Panc1 (cell line): ENCODE data around the gene TMEM87B. TPM values are rescaled to one million over a fixed set of nuclear protein-coding genes. Genes with fewer than 3 reads are reported as not detected.
"Not testable (repeated sequence)": the region's sequence is repeated elsewhere in the genome, so short reads cannot be mapped to it uniquely, and the experiment has no call there.

Source experiments
- ATAC-seq: fragments of 200-7000 bp; cut with Tn5 transposase; 2 replicates; pipeline ENCODE4 v1.9.1; 2020; ENCODE audit warnings: mild to moderate bottlenecking, moderate library complexity
- BruUV-seq: library from RNA; stranded (reverse); fragments of 400-500 nt; replicated peaks from 2 replicates; lab custom pipeline; 2021; lab: Mats Ljungman, UMichigan
- CTCF ChIA-PET: fragments of 300-600 bp; sonication (Branson Sonifier 250); formaldehyde crosslinking; loops from one replicate; lab custom pipeline; 2022; ENCODE audit warnings: antibody characterized with exemption; lab: Charles Lee
- POLR2A ChIA-PET: fragments of 300-600 bp; sonication (Branson Sonifier 250); formaldehyde crosslinking; loops from one replicate; lab custom pipeline; 2022; ENCODE audit warnings: antibody characterized with exemption; lab: Charles Lee
- DNase-seq: peaks from one replicate; pipeline ENCODE4 v3.0.0-alpha.2; 2010; ENCODE audit warnings: low read depth, low spot score
- H3K27ac ChIP-seq: 2 replicates; pipeline ENCODE4 v1.5.1; 2011; ENCODE audit warnings: mild to moderate bottlenecking, low read length, inconsistent platforms
- H3K27me3 ChIP-seq: fragments of 200-500 bp; sonication (Bioruptor generic); 2 replicates; pipeline ENCODE4 v1.6.0; 2014; ENCODE audit warnings: low read length, inconsistent platforms; ENCODE audit not compliant: control insufficient read depth, insufficient read depth
- H3K36me3 ChIP-seq: fragments of 200-500 bp; sonication (Bioruptor generic); 2 replicates; pipeline ENCODE4 v1.5.1; 2014; ENCODE audit warnings: inconsistent platforms, mild to moderate bottlenecking, low read length, moderate library complexity; ENCODE audit not compliant: control insufficient read depth, insufficient read depth
- H3K4me1 ChIP-seq: 2 replicates; pipeline ENCODE4 v1.5.1; 2011; ENCODE audit warnings: inconsistent platforms, mild to moderate bottlenecking, low read length, moderate library complexity; ENCODE audit not compliant: control insufficient read depth, insufficient read depth
- H3K4me3 ChIP-seq, 2 experiments: 2 replicates each; pipeline ENCODE4 v1.5.1; 2011 to 2012; ENCODE audit warnings: low read depth in 2 of 2, low read length in 2 of 2, mild to moderate bottlenecking in 2 of 2, inconsistent platforms in 1 of 2, moderate library complexity in 1 of 2
- H3K9me3 ChIP-seq: fragments of 200-500 bp; sonication (Bioruptor generic); 2 replicates; pipeline ENCODE4 v1.5.1; 2014; ENCODE audit warnings: low read depth, mild to moderate bottlenecking, inconsistent platforms, low read length, moderate library complexity; ENCODE audit not compliant: control insufficient read depth, insufficient read depth
- POLR2AphosphoS5 ChIP-seq: IDR thresholded peaks from 2 replicates; pipeline ENCODE4 v1.6.1; 2012; ENCODE audit warnings: mild to moderate bottlenecking, low read depth, low read length, moderate library complexity
- REST ChIP-seq, 2 experiments: IDR thresholded peaks; 2 replicates each; pipeline ENCODE4 v1.6.1; 2011 to 2012; ENCODE audit warnings: low read depth in 2 of 2, control low read depth in 1 of 2, low read length in 1 of 2, mild to moderate bottlenecking in 1 of 2, moderate library complexity in 1 of 2; ENCODE audit not compliant: insufficient read depth in 1 of 2
- SIN3A ChIP-seq: IDR thresholded peaks from 2 replicates; pipeline ENCODE4 v1.6.1; 2012; ENCODE audit warnings: low read depth, mild to moderate bottlenecking, low read length, moderate library complexity, borderline replicate concordance; ENCODE audit not compliant: insufficient read depth
- TCF7L2 ChIP-seq: IDR thresholded peaks from 2 replicates; pipeline ENCODE4 v1.6.1; 2011; ENCODE audit warnings: mild to moderate bottlenecking, low read depth, low read length, inconsistent platforms
- in situ Hi-C: cut with HindIII; loops from 2 replicates; pipeline ENCODE4 v1.10.0; 2016; ENCODE audit warnings: low sequenced_read_pairs, low pct_unique_long_range_greater_than_20kb
- intact Hi-C: fragments of 100-400 bp; cut with micrococcal nuclease; formaldehyde crosslinking; loops from one replicate; pipeline ENCODE4 v1.10.0; 2022; ENCODE audit not compliant: unreplicated experiment
- total RNA-seq: library from RNA; stranded (reverse); gene quantifications from one replicate; pipeline ENCODE4 v1.2.1, GENCODE V29; 2021; ENCODE audit not compliant: unreplicated experiment
- TF ChIP-seq, protein P1 (sequence below): fragments of 450-650 bp; IDR thresholded peaks from 2 replicates; pipeline ENCODE4 v1.5.1; 2017; ENCODE audit warnings: mild to moderate bottlenecking

The TMEM87B gene
- total RNA-seq, 1 experiment from 2014 or later = 22.8 TPM

DNA sequence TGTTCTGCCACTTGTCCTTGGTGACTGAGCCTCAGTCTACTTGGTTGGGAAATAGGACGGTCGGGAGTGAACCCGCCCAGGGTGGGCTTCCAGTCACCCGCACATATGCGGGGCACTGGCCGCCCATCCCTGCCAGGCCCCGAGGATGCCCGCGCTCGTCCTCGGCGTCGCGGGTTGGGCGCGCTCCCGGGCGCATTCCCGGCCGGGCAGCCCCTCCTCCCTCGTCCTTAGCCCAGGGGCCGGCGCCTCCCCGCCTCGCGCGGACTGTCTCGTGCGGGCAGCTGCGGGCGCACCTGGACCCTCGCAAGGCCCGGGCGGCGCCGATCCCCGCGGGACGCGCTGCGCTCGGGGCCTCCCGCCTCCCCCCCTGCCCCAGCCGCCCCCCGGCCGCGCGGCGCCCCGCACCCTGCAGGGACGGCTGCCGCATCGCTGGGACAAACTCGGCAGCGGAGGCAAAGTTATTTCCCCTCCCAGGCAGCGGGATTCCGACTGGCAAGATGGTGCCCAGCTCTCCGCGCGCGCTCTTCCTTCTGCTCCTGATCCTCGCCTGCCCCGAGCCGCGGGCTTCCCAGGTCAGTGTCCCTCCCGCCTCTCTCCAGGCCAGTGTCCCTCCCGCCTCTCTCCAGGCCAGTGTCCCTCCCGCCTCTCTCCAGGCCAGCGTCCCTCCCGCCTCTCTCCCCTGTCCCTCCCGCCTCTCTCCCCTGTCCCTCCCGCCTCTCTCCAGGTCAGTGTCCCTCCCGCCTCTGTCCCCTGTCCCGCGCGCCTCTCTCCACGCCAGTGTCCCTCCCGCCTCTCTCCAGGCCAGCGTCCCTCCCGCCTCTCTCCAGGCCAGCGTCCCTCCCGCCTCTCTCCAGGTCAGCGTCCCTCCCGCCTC is 83.3 kb downstream of the TMEM87B start, which contains the start of gene FBLN7:
FBLN7 (plus strand) TSS at position 227 of the 874 bp plus-strand sequence; CDS start at position 498, 271 bp downstream.
- intact Hi-C loops (no loop called here), in situ Hi-C loops (no loop called here)
- CTCF ChIA-PET = no interaction called here
- Histone ChIP-seq H3K27ac (no peak within 1 kb of the TSS), H3K27me3 (no peaks in the 10 kb centered on the region), H3K4me1 (peaks cover 3% of the 10 kb centered on the region; the same call in 1 of the 2 replicates), H3K36me3 (no peaks in the 10 kb centered on the region), H3K4me3 (peak within 1 kb of the TSS; percentile 42 to 48), H3K9me3 (no peaks in the 10 kb centered on the region)
- TF ChIP-seq SIN3A (no peak), REST (IDR thresholded peaks at IDR 0.05; ENCODE audit: insufficient read depth in 1 of 2, low read depth in 2 of 2, low read length in 1 of 2) (no peak), TCF7L2 (no peak), POLR2AphosphoS5 (no peak)
- TF ChIP-seq, protein P1, sequence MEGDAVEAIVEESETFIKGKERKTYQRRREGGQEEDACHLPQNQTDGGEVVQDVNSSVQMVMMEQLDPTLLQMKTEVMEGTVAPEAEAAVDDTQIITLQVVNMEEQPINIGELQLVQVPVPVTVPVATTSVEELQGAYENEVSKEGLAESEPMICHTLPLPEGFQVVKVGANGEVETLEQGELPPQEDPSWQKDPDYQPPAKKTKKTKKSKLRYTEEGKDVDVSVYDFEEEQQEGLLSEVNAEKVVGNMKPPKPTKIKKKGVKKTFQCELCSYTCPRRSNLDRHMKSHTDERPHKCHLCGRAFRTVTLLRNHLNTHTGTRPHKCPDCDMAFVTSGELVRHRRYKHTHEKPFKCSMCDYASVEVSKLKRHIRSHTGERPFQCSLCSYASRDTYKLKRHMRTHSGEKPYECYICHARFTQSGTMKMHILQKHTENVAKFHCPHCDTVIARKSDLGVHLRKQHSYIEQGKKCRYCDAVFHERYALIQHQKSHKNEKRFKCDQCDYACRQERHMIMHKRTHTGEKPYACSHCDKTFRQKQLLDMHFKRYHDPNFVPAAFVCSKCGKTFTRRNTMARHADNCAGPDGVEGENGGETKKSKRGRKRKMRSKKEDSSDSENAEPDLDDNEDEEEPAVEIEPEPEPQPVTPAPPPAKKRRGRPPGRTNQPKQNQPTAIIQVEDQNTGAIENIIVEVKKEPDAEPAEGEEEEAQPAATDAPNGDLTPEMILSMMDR = no peak
- POLR2A ChIA-PET = no interaction called here
- ATAC-seq (peak; percentile 61), DNase-seq (no peak)
- BruUV-seq = no TSS peak

- H3K9me3 ChIP-seq, CTCF ChIA-PET, POLR2A ChIA-PET, BruUV-seq, ATAC-seq, H3K27me3 ChIP-seq, intact Hi-C loops, in situ Hi-C loops, H3K36me3 ChIP-seq, H3K27ac ChIP-seq, DNase-seq, H3K4me1 ChIP-seq: not testable (repeated sequence)
- peak overlapping the region; percentile 42 to 48 for H3K4me3 ChIP-seq
Observed at GRCh38 chr2:112139033-112139614, 84.1 kb downstream of the TMEM87B start.

DNA sequence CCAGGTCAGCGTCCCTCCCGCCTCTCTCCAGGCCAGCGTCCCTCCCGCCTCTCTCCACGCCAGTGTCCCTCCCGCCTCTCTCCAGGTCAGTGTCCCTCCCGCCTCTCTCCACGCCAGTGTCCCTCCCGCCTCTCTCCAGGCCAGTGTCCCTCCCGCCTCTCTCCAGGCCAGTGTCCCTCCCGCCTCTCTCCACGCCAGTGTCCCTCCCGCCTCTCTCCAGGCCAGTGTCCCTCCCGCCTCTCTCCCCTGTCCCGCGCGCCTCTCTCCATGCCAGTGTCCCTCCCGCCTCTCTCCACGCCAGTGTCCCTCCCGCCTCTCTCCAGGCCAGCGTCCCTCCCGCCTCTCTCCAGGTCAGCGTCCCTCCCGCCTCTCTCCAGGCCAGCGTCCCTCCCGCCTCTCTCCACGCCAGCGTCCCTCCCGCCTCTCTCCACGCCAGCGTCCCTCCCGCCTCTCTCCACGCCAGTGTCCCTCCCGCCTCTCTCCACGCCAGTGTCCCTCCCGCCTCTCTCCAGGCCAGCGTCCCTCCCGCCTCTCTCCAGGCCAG is 84.7 kb downstream of the TMEM87B start:
- H3K4me1 ChIP-seq, DNase-seq, in situ Hi-C loops, CTCF ChIA-PET, H3K27ac ChIP-seq, POLR2A ChIA-PET, H3K36me3 ChIP-seq, ATAC-seq, H3K9me3 ChIP-seq, H3K27me3 ChIP-seq, intact Hi-C loops, BruUV-seq: not testable (repeated sequence)
- peak overlapping the region; percentile 20 to 24 for H3K4me3 ChIP-seq
